22Rv1 (cell line): Measurements from ENCODE around the gene CRYGN.

ENCODE experiments used
- H3K27ac ChIP-seq: fragments of 450-650 bp; 2 replicates; pipeline ENCODE4 v1.5.1; 2017
- CTCF ChIP-seq: fragments of 450-650 bp; IDR thresholded peaks from 2 replicates; pipeline ENCODE4 v1.5.1; 2017; ENCODE audit warnings: mild to moderate bottlenecking
- ZFX ChIP-seq: fragments of 450-650 bp; IDR thresholded peaks from 2 replicates; pipeline ENCODE4 v1.6.1; 2017; ENCODE audit warnings: antibody characterized with exemption, borderline replicate concordance

The CRYGN gene

GRCh38 chr7:151457534-151457933 is 17.6 kb upstream of the CRYGN start:
- H3K27ac ChIP-seq: no peak overlapping the region
- TF ChIP-seq ZFX: no peak
- no peak for TF ChIP-seq CTCF

- TF ChIP-seq ZFX (no peak), CTCF (no peak)
- no peak overlapping the region for H3K27ac ChIP-seq
These were observed 16.8 kb upstream of the CRYGN start for GRCh38 chr7:151456782-151457181.

GRCh38 chr7:151456276-151456675 is 16.3 kb upstream of the CRYGN start:
- no peak for TF ChIP-seq CTCF
- no peak for TF ChIP-seq ZFX
- H3K27ac ChIP-seq: no peak overlapping the region

GRCh38 chr7:151455690-151456089 is 15.7 kb upstream of the CRYGN start:
- no peak for TF ChIP-seq CTCF
- no peak for TF ChIP-seq ZFX
- H3K27ac ChIP-seq: no peak overlapping the region

- H3K27ac ChIP-seq: no peak overlapping the region
- TF ChIP-seq CTCF: no peak
- no peak for TF ChIP-seq ZFX
These were observed 15.1 kb upstream of the CRYGN start for GRCh38 chr7:151454932-151455530.

GRCh38 chr7:151454305-151454704 is 14.4 kb upstream of the CRYGN start:
- no peak for TF ChIP-seq ZFX
- no peak for TF ChIP-seq CTCF
- no peak overlapping the region for H3K27ac ChIP-seq

GRCh38 chr7:151453326-151453791 is 13.4 kb upstream of the CRYGN start:
- H3K27ac ChIP-seq: no peak overlapping the region
- TF ChIP-seq CTCF: no peak
- TF ChIP-seq ZFX: no peak
